SW 1271 (cell line): Measurements from ENCODE around the gene ZNF688.
"Not testable (repeated sequence)": the region's sequence is repeated elsewhere in the genome, so short reads cannot be mapped to it uniquely, and the experiment has no call there.

Experiments
- DNase-seq, 2 experiments: peaks; one replicate each; lab custom pipeline; 2025; lab: John Stamatoyannopoulos, UW

The ZNF688 gene

GRCh38 chr16:30571445-30572322 lies at the start of gene ZNF688:
Gene ZNF688, minus strand, starts transcription at chr16:30571714. Its CDS starts 85 bp downstream, at chr16:30571629.
- peak; percentile 91 to 97 for DNase-seq

GRCh38 chr16:30620169-30620568 lies 48.7 kb upstream of the ZNF688 start:
- no peak for DNase-seq

- DNase-seq = no peak
Observed at GRCh38 chr16:30619638-30620037, 48.1 kb upstream of the ZNF688 start.

- DNase-seq = no peak
Observed at GRCh38 chr16:30619202-30619601, 47.7 kb upstream of the ZNF688 start.

- DNase-seq = peak in 1 of 2 experiments; percentile 16
Observed at GRCh38 chr16:30615358-30616091, 44.0 kb upstream of the ZNF688 start.

GRCh38 chr16:30609926-30610839 lies 38.7 kb upstream of the ZNF688 start, which contains the start of gene ZNF689:
Gene ZNF689, minus strand, starts transcription at chr16:30610389. Its CDS starts 348 bp downstream, at chr16:30610041.
- DNase-seq = peak; percentile 92 to 97

GRCh38 chr16:30609002-30609925 lies 37.8 kb upstream of the ZNF688 start:
- DNase-seq = peak in 1 of 2 experiments; percentile 23

- no peak for DNase-seq
Observed at GRCh38 chr16:30606004-30606403, 34.5 kb upstream of the ZNF688 start.

- no peak for DNase-seq
Observed at GRCh38 chr16:30605158-30605557, 33.6 kb upstream of the ZNF688 start.

GRCh38 chr16:30604316-30604947 lies 32.9 kb upstream of the ZNF688 start:
- no peak for DNase-seq

GRCh38 chr16:30603945-30604315 lies 32.4 kb upstream of the ZNF688 start:
- DNase-seq = no peak

- DNase-seq = no peak
Observed at GRCh38 chr16:30602616-30603277, 31.2 kb upstream of the ZNF688 start.

GRCh38 chr16:30601966-30602365 lies 30.5 kb upstream of the ZNF688 start:
- no peak for DNase-seq

- no peak for DNase-seq
Observed at GRCh38 chr16:30600929-30601328, 29.4 kb upstream of the ZNF688 start.

GRCh38 chr16:30600215-30600614 lies 28.7 kb upstream of the ZNF688 start:
- DNase-seq = no peak

- no peak for DNase-seq
Observed at GRCh38 chr16:30592871-30593270, 21.4 kb upstream of the ZNF688 start.

GRCh38 chr16:30590869-30591268 lies 19.4 kb upstream of the ZNF688 start:
- not testable (repeated sequence) for DNase-seq

- not testable (repeated sequence) for DNase-seq
Observed at GRCh38 chr16:30589582-30589981, 18.1 kb upstream of the ZNF688 start.

GRCh38 chr16:30588651-30589050 lies 17.1 kb upstream of the ZNF688 start:
- DNase-seq = no peak
